ENCODE measurements around the gene OR8G1.

- TF ChIP-seq EZH2 (IDR thresholded peaks at IDR 0.05; ENCODE audit: low read length) (no peak), CTCF (optimal IDR thresholded peaks at IDR 0.05 in 1 of 3, IDR thresholded peaks at IDR 0.05 in 1 of 3, conservative IDR thresholded peaks at IDR 0.05 in 1 of 3; ENCODE audit: extremely low read depth in 1 of 3, insufficient read depth in 2 of 3, low read length in 3 of 3) (no peak)
These were observed 44.9 kb downstream of the OR8G1 start for GRCh38 chr11:124285610-124286344.

Measured in keratinocyte (primary cell).